ENCODE results near the gene TM4SF4.
"Not testable (repeated sequence)": the region's sequence is repeated elsewhere in the genome, so short reads cannot be mapped to it uniquely, and the experiment has no call there.

The TM4SF4 gene

GRCh38 chr3:149442851-149443544 is 31.5 kb upstream of the TM4SF4 start:
- no peak overlapping the region for H3K4me3 ChIP-seq (ENCODE audit: low read depth, low read length)
- TF ChIP-seq, protein P1, sequence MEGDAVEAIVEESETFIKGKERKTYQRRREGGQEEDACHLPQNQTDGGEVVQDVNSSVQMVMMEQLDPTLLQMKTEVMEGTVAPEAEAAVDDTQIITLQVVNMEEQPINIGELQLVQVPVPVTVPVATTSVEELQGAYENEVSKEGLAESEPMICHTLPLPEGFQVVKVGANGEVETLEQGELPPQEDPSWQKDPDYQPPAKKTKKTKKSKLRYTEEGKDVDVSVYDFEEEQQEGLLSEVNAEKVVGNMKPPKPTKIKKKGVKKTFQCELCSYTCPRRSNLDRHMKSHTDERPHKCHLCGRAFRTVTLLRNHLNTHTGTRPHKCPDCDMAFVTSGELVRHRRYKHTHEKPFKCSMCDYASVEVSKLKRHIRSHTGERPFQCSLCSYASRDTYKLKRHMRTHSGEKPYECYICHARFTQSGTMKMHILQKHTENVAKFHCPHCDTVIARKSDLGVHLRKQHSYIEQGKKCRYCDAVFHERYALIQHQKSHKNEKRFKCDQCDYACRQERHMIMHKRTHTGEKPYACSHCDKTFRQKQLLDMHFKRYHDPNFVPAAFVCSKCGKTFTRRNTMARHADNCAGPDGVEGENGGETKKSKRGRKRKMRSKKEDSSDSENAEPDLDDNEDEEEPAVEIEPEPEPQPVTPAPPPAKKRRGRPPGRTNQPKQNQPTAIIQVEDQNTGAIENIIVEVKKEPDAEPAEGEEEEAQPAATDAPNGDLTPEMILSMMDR (IDR thresholded peaks at IDR 0.05; ENCODE audit: low read depth, low read length, missing control alignments) = no peak
- in situ Hi-C loops (cut with HindIII; ENCODE audit: low sequenced_read_pairs) = no loop called here
- no peak for DNase-seq (ENCODE audit: low read depth)

- in situ Hi-C loops (cut with HindIII; ENCODE audit: low sequenced_read_pairs) = no loop called here
- H3K4me3 ChIP-seq (ENCODE audit: low read depth, low read length) = no peak overlapping the region
- no peak for DNase-seq (ENCODE audit: low read depth)
- TF ChIP-seq, protein P1 (IDR thresholded peaks at IDR 0.05; ENCODE audit: low read depth, low read length, missing control alignments) = no peak
Measured at GRCh38 chr3:149443545-149443912, 31.0 kb upstream of the TM4SF4 start.

DNA sequence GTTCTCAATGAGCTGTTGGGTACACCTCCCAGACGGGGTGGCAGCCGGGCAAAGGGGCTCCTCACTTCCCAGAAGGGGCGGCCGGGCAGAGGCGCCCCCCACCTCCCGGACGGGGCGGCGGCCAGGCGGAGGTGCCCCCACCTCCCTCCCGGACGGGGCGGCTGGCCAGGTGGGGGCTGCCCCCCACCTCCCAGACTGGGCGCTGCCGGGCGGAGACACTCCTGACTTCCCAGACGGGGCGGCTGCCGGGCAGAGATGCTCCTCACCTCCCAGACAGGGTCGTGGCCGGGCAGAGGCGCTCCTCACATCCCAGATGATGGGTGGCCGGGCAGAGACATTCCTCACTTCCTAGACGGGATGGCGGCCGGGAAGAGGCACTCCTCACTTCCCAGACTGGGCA is 29.6 kb upstream of the TM4SF4 start:
- in situ Hi-C loops (cut with HindIII; ENCODE audit: low sequenced_read_pairs); H3K4me3 ChIP-seq (ENCODE audit: low read depth, low read length); DNase-seq (ENCODE audit: low read depth): not testable (repeated sequence)

- DNase-seq (ENCODE audit: low read depth) = no peak
- TF ChIP-seq, protein P1 (IDR thresholded peaks at IDR 0.05; ENCODE audit: low read depth, low read length, missing control alignments) = no peak
- H3K4me3 ChIP-seq (ENCODE audit: low read depth, low read length) = no peak overlapping the region
- in situ Hi-C loops (cut with HindIII; ENCODE audit: low sequenced_read_pairs) = no loop called here
Measured at GRCh38 chr3:149448331-149448831, 26.1 kb upstream of the TM4SF4 start.

GRCh38 chr3:149449182-149449581 is 25.3 kb upstream of the TM4SF4 start:
- TF ChIP-seq, protein P1 (IDR thresholded peaks at IDR 0.05; ENCODE audit: low read depth, low read length, missing control alignments) = no peak
- no peak overlapping the region for H3K4me3 ChIP-seq (ENCODE audit: low read depth, low read length)
- in situ Hi-C loops (cut with HindIII; ENCODE audit: low sequenced_read_pairs) = no loop called here
- DNase-seq (ENCODE audit: low read depth) = no peak

- H3K4me3 ChIP-seq (ENCODE audit: low read depth, low read length) = no peak overlapping the region
- in situ Hi-C loops (cut with HindIII; ENCODE audit: low sequenced_read_pairs) = no loop called here
- TF ChIP-seq, protein P1 (IDR thresholded peaks at IDR 0.05; ENCODE audit: low read depth, low read length, missing control alignments) = no peak
- no peak for DNase-seq (ENCODE audit: low read depth)
Measured at GRCh38 chr3:149449799-149450198, 24.7 kb upstream of the TM4SF4 start.

DNA sequence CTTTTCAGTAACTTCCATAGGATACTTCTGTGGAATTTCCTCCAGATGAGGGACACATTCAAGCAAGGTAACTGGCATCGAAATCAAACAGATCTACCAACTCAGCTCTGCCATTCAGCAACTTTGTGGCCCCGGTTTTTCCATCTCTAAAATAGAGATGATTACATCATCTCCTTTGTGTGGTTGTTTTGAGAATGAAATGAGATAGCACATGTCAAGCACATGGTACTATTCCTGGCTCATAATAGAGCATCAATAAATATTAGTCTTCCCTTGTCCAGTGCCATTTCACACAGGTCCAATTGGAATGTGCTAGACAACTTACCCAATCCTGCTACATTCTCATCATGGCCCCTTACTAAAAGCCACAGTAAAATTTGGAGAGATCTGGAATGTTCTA is 24.2 kb upstream of the TM4SF4 start:
- no peak overlapping the region for H3K4me3 ChIP-seq (ENCODE audit: low read depth, low read length)
- DNase-seq (ENCODE audit: low read depth) = no peak
- TF ChIP-seq, protein P1 (IDR thresholded peaks at IDR 0.05; ENCODE audit: low read depth, low read length, missing control alignments) = no peak
- in situ Hi-C loops (cut with HindIII; ENCODE audit: low sequenced_read_pairs) = no loop called here

All from astrocyte of the cerebellum (primary cell).